ENCODE data around the gene ANO8. TPM values are rescaled to one million over a fixed set of nuclear protein-coding genes. Genes with fewer than 3 reads are reported as not detected.
"Not testable (repeated sequence)": the region's sequence is repeated elsewhere in the genome, so short reads cannot be mapped to it uniquely, and the experiment has no call there.

The ANO8 gene
- total and polyA plus RNA-seq, 11 donors: 4.8 to 11.0 (median 7.9) TPM

DNA sequence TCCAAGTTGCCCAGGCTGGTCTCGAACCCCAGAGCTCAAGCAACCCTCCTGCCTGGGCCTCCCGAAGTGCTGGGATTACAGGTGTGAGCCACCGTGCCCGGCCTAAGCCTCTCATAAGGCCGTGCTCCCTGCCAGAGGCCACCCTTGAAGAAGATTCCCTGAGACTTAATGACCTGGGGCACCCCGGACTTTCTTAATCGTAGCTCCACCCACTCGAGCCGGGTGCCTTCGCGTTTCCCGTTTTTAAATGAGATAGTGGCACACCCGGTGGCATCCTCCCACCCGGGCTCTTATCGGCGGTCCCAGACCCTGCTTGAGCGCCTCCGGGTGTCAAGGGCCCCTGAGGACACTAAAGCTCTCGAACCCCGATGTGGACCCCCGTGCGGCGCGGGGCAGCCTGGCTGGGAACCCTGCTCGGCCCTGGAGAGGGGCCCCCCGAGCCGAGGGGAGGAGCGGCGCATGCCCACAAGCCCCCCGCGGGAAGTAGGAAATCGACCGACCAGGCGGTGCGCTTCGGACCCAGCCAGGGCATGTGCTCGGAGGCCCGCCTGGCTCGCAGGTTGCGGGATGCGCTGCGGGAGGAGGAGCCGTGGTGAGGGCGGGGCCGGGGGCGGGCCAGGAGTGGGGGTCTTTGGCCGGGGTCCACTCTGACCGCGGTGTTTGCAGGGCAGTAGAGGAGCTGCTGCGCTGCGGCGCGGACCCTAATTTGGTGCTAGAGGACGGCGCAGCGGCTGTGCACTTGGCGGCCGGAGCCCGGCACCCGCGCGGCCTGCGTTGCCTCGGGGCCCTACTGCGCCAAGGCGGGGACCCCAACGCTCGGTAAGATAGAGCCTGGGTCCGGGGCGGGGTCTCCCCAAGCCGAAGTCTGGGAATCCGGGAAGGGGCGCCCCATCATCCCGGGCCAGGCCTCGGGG, 53.0 kb downstream of the ANO8 start, which contains the start of gene ANKLE1:
ANKLE1 (plus strand) TSS at position 511 of the 914 bp plus-strand sequence; CDS start at position 531, 20 bp downstream.
- ATAC-seq (peak in 3 of 4 donors; percentile 14 to 47 (median 21)), DNase-seq (peak in 1 of 5 donors; percentile 52)
- Histone ChIP-seq H3K36me3 (peaks cover 0 to 28% (median 21%) of the 10 kb centered on the region in 9 donors), H3K4me3 (peak within 1 kb of the TSS; percentile 3 to 56 (median 41)), H3K9me3 (no peaks in the 10 kb centered on the region), H3K27me3 (peaks cover 7 to 21% (median 14%) of the 10 kb centered on the region in 9 donors), H3K27ac (no peak within 1 kb of the TSS), H3K4me1 (peaks cover 0 to 17% (median 13%) of the 10 kb centered on the region in 12 donors)
- TF ChIP-seq, protein P1, sequence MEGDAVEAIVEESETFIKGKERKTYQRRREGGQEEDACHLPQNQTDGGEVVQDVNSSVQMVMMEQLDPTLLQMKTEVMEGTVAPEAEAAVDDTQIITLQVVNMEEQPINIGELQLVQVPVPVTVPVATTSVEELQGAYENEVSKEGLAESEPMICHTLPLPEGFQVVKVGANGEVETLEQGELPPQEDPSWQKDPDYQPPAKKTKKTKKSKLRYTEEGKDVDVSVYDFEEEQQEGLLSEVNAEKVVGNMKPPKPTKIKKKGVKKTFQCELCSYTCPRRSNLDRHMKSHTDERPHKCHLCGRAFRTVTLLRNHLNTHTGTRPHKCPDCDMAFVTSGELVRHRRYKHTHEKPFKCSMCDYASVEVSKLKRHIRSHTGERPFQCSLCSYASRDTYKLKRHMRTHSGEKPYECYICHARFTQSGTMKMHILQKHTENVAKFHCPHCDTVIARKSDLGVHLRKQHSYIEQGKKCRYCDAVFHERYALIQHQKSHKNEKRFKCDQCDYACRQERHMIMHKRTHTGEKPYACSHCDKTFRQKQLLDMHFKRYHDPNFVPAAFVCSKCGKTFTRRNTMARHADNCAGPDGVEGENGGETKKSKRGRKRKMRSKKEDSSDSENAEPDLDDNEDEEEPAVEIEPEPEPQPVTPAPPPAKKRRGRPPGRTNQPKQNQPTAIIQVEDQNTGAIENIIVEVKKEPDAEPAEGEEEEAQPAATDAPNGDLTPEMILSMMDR (IDR thresholded peaks at IDR 0.05): no peak
- no peak for TF ChIP-seq POLR2A (IDR thresholded peaks at IDR 0.05)
- intact Hi-C loops (cut with DNase I): loop anchor here in 9 of 10 donors (1.0 to 10.0 kb wide), 13 partner anchors 21 to 509 kb away; partner anchors contain the start of gene USE1 (in 1 of the 9)
- WGBS, 4 donors: 8 to 13% (median 11%) methylated on average over 41 to 75 of the region's 75 CpGs

DNA sequence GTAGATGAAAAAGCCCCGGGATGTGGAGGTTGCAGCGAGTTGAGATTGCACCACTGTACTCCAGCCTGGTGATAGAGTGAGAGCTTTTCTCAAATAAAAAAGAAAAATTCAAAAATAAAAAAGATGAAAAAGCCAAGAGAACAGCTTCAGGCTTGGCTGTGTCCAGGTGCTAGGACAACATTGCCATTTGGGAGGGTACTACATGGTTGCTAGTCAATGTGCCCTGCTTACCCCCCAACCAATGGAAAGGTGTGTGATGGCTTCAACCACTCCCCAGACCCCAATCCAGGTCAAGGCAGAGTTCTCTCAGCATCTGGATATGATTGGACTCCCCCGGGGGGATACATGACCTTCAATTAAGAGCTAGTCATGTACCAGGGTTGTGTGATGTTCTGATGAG, 55.2 kb downstream of the ANO8 start:
- H3K27ac ChIP-seq: no peak overlapping the region
- TF ChIP-seq, protein P1 (IDR thresholded peaks at IDR 0.05): no peak
- no peak for TF ChIP-seq POLR2A (IDR thresholded peaks at IDR 0.05)
- H3K4me3 ChIP-seq: no peak overlapping the region
- H3K36me3 ChIP-seq: peaks cover 0 to 50% (median 43%) of the 10 kb centered on the region in 9 donors
- no peak for ATAC-seq
- 77 to 96% (median 89%) methylated on average over 2 to 3 of the region's 3 CpGs for WGBS, 4 donors
- no peak for DNase-seq
- H3K27me3 ChIP-seq: peaks cover 7 to 21% (median 14%) of the 10 kb centered on the region in 9 donors
- no peaks in the 10 kb centered on the region for H3K9me3 ChIP-seq
- intact Hi-C loops (cut with DNase I): loop anchor here in 2 of 10 donors (5.0 to 10.0 kb wide), 2 partner anchors 72 to 75 kb away; no protein-coding TSS in a partner anchor
- peaks cover 0 to 17% (median 13%) of the 10 kb centered on the region in 12 donors for H3K4me1 ChIP-seq

DNA sequence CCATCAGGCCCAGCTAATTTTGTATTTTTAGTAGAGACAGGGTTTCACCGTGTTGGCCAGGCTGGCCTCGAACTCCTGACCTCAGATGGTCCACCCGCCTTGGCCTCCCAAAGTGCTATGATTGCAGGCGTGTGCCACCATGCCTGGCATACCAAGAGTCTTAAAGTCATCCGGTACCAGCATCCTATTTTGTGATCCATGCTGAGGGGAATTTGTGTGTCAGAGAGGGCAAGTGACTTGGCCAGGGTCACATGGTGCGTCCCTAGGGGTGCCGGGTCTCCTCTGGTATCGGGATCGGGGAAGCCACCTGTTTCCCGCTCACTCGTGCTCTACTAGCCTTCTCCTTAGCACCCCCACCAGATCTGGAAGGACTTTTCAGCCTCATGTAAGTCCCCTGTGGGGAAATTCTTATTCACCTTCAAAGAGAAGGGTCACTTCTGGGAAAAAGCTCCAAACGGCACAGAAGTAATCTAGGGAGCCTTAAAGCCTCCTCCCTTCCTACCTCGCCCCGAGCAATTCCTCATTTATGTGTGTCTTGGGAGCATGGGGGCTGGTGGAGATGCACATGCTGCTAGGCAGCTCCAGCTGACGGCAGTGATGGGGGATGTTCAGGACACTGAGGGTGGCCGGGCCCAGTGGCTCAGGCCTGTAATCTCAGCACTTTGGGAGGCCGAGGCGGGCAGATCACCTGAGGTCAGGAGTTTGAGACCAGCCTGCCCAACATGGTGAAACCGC, 59.0 kb downstream of the ANO8 start:
- no peak overlapping the region for H3K27ac ChIP-seq
- 94 to 96% (median 94%) methylated on average over 15 to 19 of the region's 19 CpGs for WGBS, 4 donors
- H3K4me1 ChIP-seq: no peaks in the 10 kb centered on the region
- no peak for DNase-seq
- H3K9me3 ChIP-seq: no peaks in the 10 kb centered on the region
- peaks cover 0 to 2% (median 0%) of the 10 kb centered on the region in 9 donors for H3K27me3 ChIP-seq
- intact Hi-C loops (cut with DNase I): loop anchor here in 2 of 10 donors (5.0 to 10.0 kb wide), 2 partner anchors 68 to 71 kb away; no protein-coding TSS in a partner anchor
- no peak for ATAC-seq
- TF ChIP-seq POLR2A (IDR thresholded peaks at IDR 0.05): no peak
- TF ChIP-seq, protein P1 (IDR thresholded peaks at IDR 0.05): no peak
- peaks cover 0 to 85% (median 76%) of the 10 kb centered on the region in 9 donors for H3K36me3 ChIP-seq
- H3K4me3 ChIP-seq: no peak overlapping the region

DNA sequence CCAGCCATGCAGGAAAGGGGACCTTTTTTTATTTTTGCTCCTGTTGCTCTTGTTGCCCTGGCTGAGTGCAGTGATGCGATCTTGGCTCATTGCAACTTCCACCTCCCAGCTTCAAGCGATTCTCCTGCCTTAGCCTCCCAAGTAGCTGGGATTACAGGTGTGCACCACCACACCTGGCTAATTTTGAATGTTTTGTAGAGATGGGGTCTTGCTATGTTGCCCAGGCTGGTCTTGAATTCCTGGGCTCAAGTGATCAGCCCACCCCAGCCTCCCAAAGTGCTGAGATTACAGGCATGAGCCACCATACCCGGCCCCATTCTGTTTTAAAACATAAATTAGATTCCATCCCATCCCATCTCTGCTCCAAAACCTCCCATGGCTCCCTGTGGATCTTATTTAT, 59.8 kb downstream of the ANO8 start:
- intact Hi-C loops (cut with DNase I): loop anchor here in 2 of 10 donors (5.0 to 10.0 kb wide), 2 partner anchors 68 to 70 kb away; no protein-coding TSS in a partner anchor
- H3K4me3 ChIP-seq, H3K9me3 ChIP-seq, ATAC-seq, H3K27me3 ChIP-seq, DNase-seq, H3K4me1 ChIP-seq, H3K27ac ChIP-seq: not testable (repeated sequence)
- WGBS, 4 donors: 93 to 98% (median 96%) methylated on average over 3 of the region's 3 CpGs
- H3K36me3 ChIP-seq: peaks cover 0 to 92% (median 83%) of the 10 kb centered on the region in 9 donors

Other genes starting within 250 kb of the ANO8 start
- 10 to 100 TPM; 22.5 to 34.4 (median 25.8) TPM for gene USE1, start 119.5 kb downstream of the ANO8 start, total RNA-seq
- gene USE1, start 119.5 kb downstream of the ANO8 start, polyA plus RNA-seq: 10 to 100 TPM; 60.6 to 69.6 TPM
- 10 to 100 TPM in 6 of 9 donors, 1 to 10 TPM in 3; 8.7 to 27.2 (median 16.8) TPM for gene OCEL1, start 108.6 kb downstream of the ANO8 start, total RNA-seq
- 10 to 100 TPM; 15.6 to 35.2 TPM for gene OCEL1, start 108.6 kb downstream of the ANO8 start, polyA plus RNA-seq
- gene NR2F6, start 88.9 kb downstream of the ANO8 start, total RNA-seq: 100 to 1,000 TPM in 2 of 9 donors, 10 to 100 TPM in 7; 34.7 to 117 (median 47.0) TPM
- 10 to 100 TPM; 30.8 to 38.3 TPM for gene NR2F6, start 88.9 kb downstream of the ANO8 start, polyA plus RNA-seq
- 10 to 100 TPM in 1 of 9 donors, 1 to 10 TPM in 8; 3.7 to 14.6 (median 7.3) TPM for gene USHBP1, start 70.1 kb downstream of the ANO8 start, total RNA-seq
- gene USHBP1, start 70.1 kb downstream of the ANO8 start, polyA plus RNA-seq: 10 to 100 TPM; 11.1 to 12.4 TPM
- 10 to 100 TPM; 60.9 to 92.4 (median 75.9) TPM for gene BABAM1, start 67.4 kb downstream of the ANO8 start, total RNA-seq
- 10 to 100 TPM; 67.2 to 73.5 TPM for gene BABAM1, start 67.4 kb downstream of the ANO8 start, polyA plus RNA-seq
- under 1 TPM in 7 of 9 donors, not detected in 2; 0.07 to 0.44 (median 0.23) TPM for gene ANKLE1, start 53.0 kb downstream of the ANO8 start, total RNA-seq
- gene ANKLE1, start 53.0 kb downstream of the ANO8 start, polyA plus RNA-seq: under 1 TPM; 0.08 to 0.36 TPM
- 10 to 100 TPM in 5 of 9 donors, 1 to 10 TPM in 4; 7.4 to 21.8 (median 10.3) TPM for gene ABHD8, start 31.4 kb downstream of the ANO8 start, total RNA-seq
- gene ABHD8, start 31.4 kb downstream of the ANO8 start, polyA plus RNA-seq: 10 to 100 TPM; 11.6 to 19.2 TPM
- 100 to 1,000 TPM in 8 of 9 donors, 10 to 100 TPM in 1; 97.8 to 389 (median 174) TPM for gene MRPL34, start 29.0 kb downstream of the ANO8 start, total RNA-seq
- gene MRPL34, start 29.0 kb downstream of the ANO8 start, polyA plus RNA-seq: 100 to 1,000 TPM; 296 to 325 TPM
- 10 to 100 TPM; 13.9 to 47.1 (median 35.7) TPM for gene DDA1, start 25.3 kb downstream of the ANO8 start, total RNA-seq
- gene DDA1, start 25.3 kb downstream of the ANO8 start, polyA plus RNA-seq: 10 to 100 TPM; 64.8 to 84.6 TPM
- gene GTPBP3, start 2.7 kb upstream of the ANO8 start, total RNA-seq: 10 to 100 TPM in 7 of 9 donors, 1 to 10 TPM in 2; 6.3 to 20.1 (median 11.3) TPM
- 10 to 100 TPM in 1 of 2 donors, 1 to 10 TPM in 1; 8.9 to 13.0 TPM for gene GTPBP3, start 2.7 kb upstream of the ANO8 start, polyA plus RNA-seq
- gene PLVAP, start 42.5 kb upstream of the ANO8 start, total RNA-seq: 10 to 100 TPM in 4 of 9 donors, 1 to 10 TPM in 5; 7.1 to 52.8 (median 9.5) TPM
- 10 to 100 TPM; 26.4 to 50.1 TPM for gene PLVAP, start 42.5 kb upstream of the ANO8 start, polyA plus RNA-seq
- gene CCDC194, start 59.3 kb upstream of the ANO8 start, total RNA-seq: under 1 TPM in 2 of 9 donors, not detected in 7; 0.37 to 0.53 TPM
- gene CCDC194, start 59.3 kb upstream of the ANO8 start, polyA plus RNA-seq: under 1 TPM in 1 of 2 donors, not detected in 1; 0.23 TPM
- 100 to 1,000 TPM in 1 of 9 donors, 10 to 100 TPM in 8; 28.6 to 116 (median 49.4) TPM for gene BST2, start 70.8 kb upstream of the ANO8 start, total RNA-seq
- 10 to 100 TPM; 37.1 to 64.1 TPM for gene BST2, start 70.8 kb upstream of the ANO8 start, polyA plus RNA-seq
- 10 to 100 TPM; 11.8 to 41.5 (median 18.5) TPM for gene MVB12A, start 85.2 kb upstream of the ANO8 start, total RNA-seq
- gene MVB12A, start 85.2 kb upstream of the ANO8 start, polyA plus RNA-seq: 10 to 100 TPM; 30.7 to 46.5 TPM
- gene TMEM221, start 113.8 kb upstream of the ANO8 start, total RNA-seq: under 1 TPM in 1 of 9 donors, not detected in 8; 0.52 TPM
- under 1 TPM in 1 of 2 donors, not detected in 1; 0.04 TPM for gene TMEM221, start 113.8 kb upstream of the ANO8 start, polyA plus RNA-seq
- 1 to 10 TPM in 1 of 9 donors, under 1 TPM in 3, not detected in 5; 0.32 to 1.1 (median 0.57) TPM for gene NXNL1, start 126.1 kb upstream of the ANO8 start, total RNA-seq
- under 1 TPM in 1 of 2 donors, not detected in 1; 0.69 TPM for gene NXNL1, start 126.1 kb upstream of the ANO8 start, polyA plus RNA-seq
- 10 to 100 TPM; 32.6 to 70.3 (median 52.7) TPM for gene SLC27A1, start 135.7 kb upstream of the ANO8 start, total RNA-seq
- gene SLC27A1, start 135.7 kb upstream of the ANO8 start, polyA plus RNA-seq: 10 to 100 TPM; 22.1 to 47.6 TPM
- gene PGLS, start 176.8 kb upstream of the ANO8 start, total RNA-seq: 10 to 100 TPM; 15.5 to 57.1 (median 27.0) TPM
- gene PGLS, start 176.8 kb upstream of the ANO8 start, polyA plus RNA-seq: 10 to 100 TPM; 28.8 to 45.9 TPM
- 100 to 1,000 TPM in 1 of 9 donors, 10 to 100 TPM in 8; 23.7 to 117 (median 32.6) TPM for gene COLGALT1, start 220.8 kb upstream of the ANO8 start, total RNA-seq
- 10 to 100 TPM; 16.1 to 49.8 TPM for gene COLGALT1, start 220.8 kb upstream of the ANO8 start, polyA plus RNA-seq